Measurements from ENCODE around the gene TNFAIP2.

The TNFAIP2 gene

GRCh38 chr14:103100281-103101121 lies 22.8 kb upstream of the TNFAIP2 start:
- H3K4me3 ChIP-seq (ENCODE audit: low read length): no peak overlapping the region
- TF ChIP-seq CTCF (conservative IDR thresholded peaks at IDR 0.05; ENCODE audit: low read depth, low read length): no peak

GRCh38 chr14:103101257-103101962 lies 21.9 kb upstream of the TNFAIP2 start:
- no peak for DNase-seq (ENCODE audit: low read depth)
- no peak for TF ChIP-seq CTCF (conservative IDR thresholded peaks at IDR 0.05; ENCODE audit: low read depth, low read length)

More at GRCh38 chr14:103100281-103101121, 22.8 kb upstream of the TNFAIP2 start:
- no peak for DNase-seq (ENCODE audit: low read depth)

GRCh38 chr14:103101963-103102688 lies 21.1 kb upstream of the TNFAIP2 start:
- DNase-seq (ENCODE audit: low read depth): no peak
- H3K4me3 ChIP-seq (ENCODE audit: low read length): no peak overlapping the region

More at GRCh38 chr14:103101257-103101962, 21.9 kb upstream of the TNFAIP2 start:
- H3K4me3 ChIP-seq (ENCODE audit: low read length): no peak overlapping the region

GRCh38 chr14:103102689-103103260 lies 20.5 kb upstream of the TNFAIP2 start:
- no peak overlapping the region for H3K4me3 ChIP-seq (ENCODE audit: low read length)
- no peak for DNase-seq (ENCODE audit: low read depth)
- no peak for TF ChIP-seq CTCF (conservative IDR thresholded peaks at IDR 0.05; ENCODE audit: low read depth, low read length)

More at GRCh38 chr14:103101963-103102688, 21.1 kb upstream of the TNFAIP2 start:
- no peak for TF ChIP-seq CTCF (conservative IDR thresholded peaks at IDR 0.05; ENCODE audit: low read depth, low read length)

- TF ChIP-seq CTCF (conservative IDR thresholded peaks at IDR 0.05; ENCODE audit: low read depth, low read length): peak; percentile 15
- no peak for DNase-seq (ENCODE audit: low read depth)
- no peak overlapping the region for H3K4me3 ChIP-seq (ENCODE audit: low read length)
Observed at GRCh38 chr14:103103461-103104388, 19.5 kb upstream of the TNFAIP2 start.

GRCh38 chr14:103104389-103104653 lies 18.9 kb upstream of the TNFAIP2 start:
- TF ChIP-seq CTCF (conservative IDR thresholded peaks at IDR 0.05; ENCODE audit: low read depth, low read length): no peak
- no peak overlapping the region for H3K4me3 ChIP-seq (ENCODE audit: low read length)

More at GRCh38 chr14:103104389-103104653, 18.9 kb upstream of the TNFAIP2 start:
- no peak for DNase-seq (ENCODE audit: low read depth)
